Bronchial epithelial cell (primary cell): ENCODE results near the gene SHB. TPM values are rescaled to one million over a fixed set of nuclear protein-coding genes. Genes with fewer than 3 reads are reported as not detected.

Experiments used
- DNase-seq: peaks from one replicate; pipeline ENCODE4 v3.0.0-alpha.2; 2010; ENCODE audit warnings: low read depth
- FAIRE-seq: peaks from 2 replicates; lab custom pipeline; 2011; peaks lifted over from hg19 to GRCh38; lab: Jason Lieb, UNC
- H3K27me3 ChIP-seq: 2 replicates; pipeline ENCODE4 v1.5.1; 2011; ENCODE audit warnings: low read length; ENCODE audit not compliant: control insufficient read depth, insufficient read depth
- H3K36me3 ChIP-seq: 2 replicates; pipeline ENCODE4 v1.5.1; 2011; ENCODE audit warnings: low read length; ENCODE audit not compliant: control insufficient read depth, insufficient read depth
- H3K4me3 ChIP-seq: 2 replicates; pipeline ENCODE4 v1.5.1; 2011; ENCODE audit warnings: mild to moderate bottlenecking, low read depth, low read length, control low read depth
- CTCF ChIP-seq: IDR thresholded peaks from 2 replicates; pipeline ENCODE4 v1.5.1; 2011; ENCODE audit warnings: mild to moderate bottlenecking, moderate library complexity, low read length, control low read depth, inconsistent platforms; ENCODE audit not compliant: insufficient read depth, severe bottlenecking
- total RNA-seq: library from RNA; depleted of rRNA; stranded (reverse); fragments of >200 nt; gene quantifications from 2 replicates; pipeline ENCODE4 v1.2.1, GENCODE V29; 2014

Gene SHB
- total RNA-seq, 1 donor from 2014 or later, result 14.5 TPM

GRCh38 chr9:37928552-37929430 is 140.2 kb downstream of the SHB start:
- Histone ChIP-seq H3K36me3 (peaks cover 3% of the 10 kb centered on the region), H3K4me3 (no peak overlapping the region), H3K27me3 (no peaks in the 10 kb centered on the region)
- no peak for FAIRE-seq
- no peak for DNase-seq
- no peak for TF ChIP-seq CTCF

- DNase-seq, result no peak
- H3K4me3 ChIP-seq, result no peak overlapping the region
- no peak for TF ChIP-seq CTCF
- peaks cover 3% of the 10 kb centered on the region for H3K36me3 ChIP-seq
- no peak for FAIRE-seq
- H3K27me3 ChIP-seq, result no peaks in the 10 kb centered on the region
Observed at GRCh38 chr9:37927601-37928551, 141.2 kb downstream of the SHB start.

- no peak for FAIRE-seq
- Histone ChIP-seq H3K27me3 (no peaks in the 10 kb centered on the region), H3K4me3 (no peak overlapping the region), H3K36me3 (peaks cover 3% of the 10 kb centered on the region)
- no peak for TF ChIP-seq CTCF
- DNase-seq, result no peak
Observed at GRCh38 chr9:37927132-37927531, 141.9 kb downstream of the SHB start.

GRCh38 chr9:37926737-37927118 is 142.3 kb downstream of the SHB start:
- H3K4me3 ChIP-seq, result no peak overlapping the region
- no peak for DNase-seq
- no peaks in the 10 kb centered on the region for H3K27me3 ChIP-seq
- no peak for FAIRE-seq
- no peak for TF ChIP-seq CTCF
- peaks cover 3% of the 10 kb centered on the region for H3K36me3 ChIP-seq

GRCh38 chr9:37925786-37926736 is 143.0 kb downstream of the SHB start:
- TF ChIP-seq CTCF, result no peak
- FAIRE-seq (peak; percentile 60), DNase-seq (peak; percentile 34)
- H3K36me3 ChIP-seq, result peaks cover 3% of the 10 kb centered on the region
- no peaks in the 10 kb centered on the region for H3K27me3 ChIP-seq
- H3K4me3 ChIP-seq, result no peak overlapping the region
